ENCODE measurements around the gene FAM174B.

FAM174B gene

DNA sequence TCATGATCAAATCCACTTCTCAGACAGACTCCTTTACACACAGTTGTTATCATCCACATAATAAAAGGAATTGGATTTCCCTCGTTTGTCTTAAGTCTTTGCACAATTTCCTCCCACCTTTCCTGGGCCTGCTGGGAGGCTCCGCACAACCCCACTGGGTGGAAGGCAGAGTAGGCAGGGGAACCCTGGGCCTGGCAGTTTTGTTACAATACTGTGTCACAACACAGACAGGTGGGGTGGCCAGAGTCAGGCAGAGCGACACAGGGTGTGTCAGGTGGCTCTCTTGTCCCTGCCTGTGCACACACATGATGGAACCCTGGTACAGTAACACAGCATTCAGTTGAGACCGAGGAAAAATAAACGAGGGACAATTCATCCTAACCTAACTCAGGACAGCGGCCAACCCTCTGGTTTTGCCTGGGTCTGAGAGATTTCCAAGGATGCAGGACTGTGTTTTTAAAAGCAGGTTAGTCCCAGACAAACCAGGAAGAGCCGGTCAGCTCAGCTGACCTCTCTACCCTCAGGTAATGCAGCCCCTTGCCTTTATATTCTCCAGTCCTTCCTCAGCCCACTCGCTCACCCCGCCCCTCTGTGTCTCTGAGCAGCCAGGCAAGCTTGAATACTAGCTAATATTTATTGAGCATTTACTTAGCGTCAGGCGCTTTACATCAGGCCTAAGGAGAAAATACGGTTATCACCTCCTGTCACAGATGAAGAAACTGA lies 8.8 kb upstream of the FAM174B start:
- FAIRE-seq (no peak), DNase-seq (ENCODE audit: low spot score) (no peak)

DNA sequence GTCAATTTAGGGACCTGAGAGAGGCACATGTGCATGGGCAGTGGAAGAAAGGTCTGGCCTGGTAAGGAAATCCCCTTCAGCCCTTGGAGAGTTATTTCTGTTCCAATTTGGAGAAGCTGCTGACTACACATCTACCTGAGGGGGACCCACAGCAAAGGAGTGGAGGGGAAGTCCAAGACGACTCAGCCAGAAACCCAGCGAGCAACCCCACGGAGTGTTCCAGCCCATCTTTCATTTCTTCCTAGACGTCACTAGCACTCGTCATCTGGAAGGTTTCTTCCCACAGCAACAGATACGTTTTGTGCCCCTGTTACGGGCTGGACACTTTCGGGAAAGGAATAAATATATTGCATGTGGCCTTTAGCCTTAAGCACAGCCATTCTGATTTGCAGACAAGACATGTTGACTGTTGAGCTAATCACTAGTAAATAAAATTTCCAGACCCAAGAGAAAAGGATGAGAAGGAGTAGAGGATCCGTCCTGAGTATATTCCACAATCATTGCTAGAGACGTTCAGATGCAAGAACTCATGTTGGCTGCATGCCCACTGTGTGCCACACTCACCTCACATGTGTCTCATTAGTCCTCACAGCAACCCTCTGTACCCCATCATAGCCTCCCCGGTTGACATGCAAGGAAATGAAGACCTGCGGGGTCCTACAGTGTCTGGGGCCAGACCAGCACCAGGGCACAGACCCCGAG lies 7.8 kb upstream of the FAM174B start:
- no peak for DNase-seq (ENCODE audit: low spot score)
- no peak for FAIRE-seq

DNA sequence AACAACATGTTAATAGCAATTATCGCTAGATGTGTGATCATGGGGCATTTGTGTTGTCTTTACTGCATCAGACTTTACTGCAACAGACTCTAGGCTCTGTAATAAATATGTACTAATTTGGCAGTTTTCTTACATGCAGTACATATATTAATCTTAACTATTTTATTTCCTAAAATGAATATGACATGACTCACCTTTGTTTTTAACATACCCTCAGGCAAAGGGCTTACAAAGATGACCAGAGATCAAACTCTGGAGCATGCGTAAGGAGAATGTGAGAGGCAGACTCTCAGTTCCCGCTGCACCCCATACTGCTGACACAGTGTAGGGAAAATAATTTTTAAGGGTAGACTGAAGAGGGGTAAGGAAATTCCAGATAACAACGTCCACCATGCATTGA lies 7.2 kb upstream of the FAM174B start:
- FAIRE-seq (no peak), DNase-seq (ENCODE audit: low spot score) (no peak)

DNA sequence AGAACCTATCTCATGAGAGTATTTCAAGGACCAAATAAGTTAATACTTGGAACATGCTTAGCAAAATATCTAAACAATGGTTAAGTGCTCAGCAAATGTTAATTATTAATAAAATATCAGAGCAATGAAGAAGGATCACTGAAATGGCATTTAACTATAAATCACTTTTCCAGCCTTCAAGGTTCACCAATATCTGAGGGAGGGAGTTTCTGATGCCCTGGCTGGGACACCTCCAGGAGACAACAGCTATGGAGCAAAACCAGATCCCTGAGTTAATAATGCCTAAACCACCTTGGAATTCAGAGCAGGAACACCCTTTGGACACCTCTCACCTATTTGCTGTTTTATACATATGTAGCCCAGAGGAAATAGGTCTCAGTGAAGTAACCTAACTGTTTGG lies 6.4 kb upstream of the FAM174B start:
- no peak for FAIRE-seq
- no peak for DNase-seq (ENCODE audit: low spot score)

DNA sequence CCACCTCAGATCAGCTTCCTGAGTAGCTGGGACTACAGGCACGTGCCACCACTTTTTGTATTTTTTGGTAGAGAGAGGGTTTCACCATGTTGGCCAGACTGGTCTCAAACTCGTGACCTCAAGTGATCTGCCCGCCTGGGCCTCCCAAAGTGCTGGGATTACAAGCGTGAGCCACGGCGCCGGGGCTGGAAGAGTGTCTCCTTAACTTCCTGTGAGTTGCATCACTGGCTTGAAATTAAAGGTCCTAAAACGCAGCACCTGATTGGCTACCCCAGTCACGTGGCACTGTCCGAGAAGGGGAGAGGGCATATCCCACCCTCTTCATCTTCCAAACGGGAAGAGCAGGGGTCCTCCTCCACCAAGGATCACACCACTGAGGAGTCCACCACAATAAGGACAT lies 5.5 kb upstream of the FAM174B start:
- FAIRE-seq (no peak), DNase-seq (ENCODE audit: low spot score) (no peak)

DNA sequence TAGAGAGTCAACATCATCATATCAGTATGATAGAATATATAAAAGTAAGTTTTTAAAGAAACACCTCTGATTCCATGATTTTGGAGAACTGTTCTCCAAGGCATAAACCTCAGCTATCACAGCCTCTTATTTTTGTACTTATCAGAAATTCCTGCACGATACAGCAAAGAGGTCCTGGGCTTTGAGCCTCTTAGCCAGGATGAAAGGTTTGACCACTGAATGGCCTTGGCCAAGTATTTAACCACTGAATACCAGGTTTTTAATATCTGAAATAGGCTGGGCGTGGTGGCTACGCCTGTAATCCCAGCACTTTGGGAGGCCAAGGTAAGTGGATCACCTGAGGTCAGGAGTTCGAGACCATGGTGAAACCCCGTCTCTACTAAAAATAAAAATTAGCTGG lies 1.9 kb upstream of the FAM174B start:
- DNase-seq (ENCODE audit: low spot score) (no peak), FAIRE-seq (no peak)

DNA sequence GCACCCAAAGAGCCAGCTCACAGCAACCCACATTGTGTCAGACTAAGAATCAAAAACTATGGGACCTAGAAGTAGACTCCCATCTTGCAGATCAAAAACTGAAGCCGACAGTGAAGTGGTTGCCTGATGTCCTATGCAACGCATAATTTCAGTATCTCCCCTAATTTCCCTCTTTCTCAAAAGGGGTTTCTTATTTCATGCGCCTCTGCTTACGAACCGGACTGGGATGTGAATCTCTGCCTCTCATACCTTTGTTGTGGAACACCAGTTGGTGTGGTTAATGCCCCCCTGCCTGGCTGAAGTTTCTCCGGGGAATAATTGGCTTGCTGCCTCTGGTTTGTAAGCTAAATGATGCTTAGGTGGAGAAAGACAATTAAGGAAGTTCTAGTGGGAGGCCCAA lies 514 bp upstream of the FAM174B start:
- FAIRE-seq, result no peak
- DNase-seq (ENCODE audit: low spot score), result no peak

DNA sequence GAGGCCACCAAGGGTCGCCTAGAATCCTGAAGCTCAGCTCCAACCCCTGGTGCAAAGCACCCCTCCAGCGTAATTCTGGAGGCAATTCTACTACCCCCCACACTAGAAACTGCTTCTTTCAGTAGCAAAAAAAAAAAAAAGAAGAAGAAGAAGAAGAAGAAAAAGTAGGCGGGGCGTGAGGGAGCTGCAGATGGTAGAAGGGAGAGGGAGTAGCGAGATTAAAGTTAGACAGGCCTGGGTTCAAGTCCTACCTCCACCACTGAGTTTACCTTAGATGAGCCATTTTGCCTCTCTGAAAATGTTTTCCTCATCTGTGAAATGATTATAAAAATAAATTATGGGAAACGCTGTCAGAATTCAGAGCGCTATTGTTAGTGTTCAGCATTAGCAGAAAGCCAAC lies 913 bp downstream of the FAM174B start:
- FAIRE-seq, result no peak
- DNase-seq (ENCODE audit: low spot score), result no peak

DNA sequence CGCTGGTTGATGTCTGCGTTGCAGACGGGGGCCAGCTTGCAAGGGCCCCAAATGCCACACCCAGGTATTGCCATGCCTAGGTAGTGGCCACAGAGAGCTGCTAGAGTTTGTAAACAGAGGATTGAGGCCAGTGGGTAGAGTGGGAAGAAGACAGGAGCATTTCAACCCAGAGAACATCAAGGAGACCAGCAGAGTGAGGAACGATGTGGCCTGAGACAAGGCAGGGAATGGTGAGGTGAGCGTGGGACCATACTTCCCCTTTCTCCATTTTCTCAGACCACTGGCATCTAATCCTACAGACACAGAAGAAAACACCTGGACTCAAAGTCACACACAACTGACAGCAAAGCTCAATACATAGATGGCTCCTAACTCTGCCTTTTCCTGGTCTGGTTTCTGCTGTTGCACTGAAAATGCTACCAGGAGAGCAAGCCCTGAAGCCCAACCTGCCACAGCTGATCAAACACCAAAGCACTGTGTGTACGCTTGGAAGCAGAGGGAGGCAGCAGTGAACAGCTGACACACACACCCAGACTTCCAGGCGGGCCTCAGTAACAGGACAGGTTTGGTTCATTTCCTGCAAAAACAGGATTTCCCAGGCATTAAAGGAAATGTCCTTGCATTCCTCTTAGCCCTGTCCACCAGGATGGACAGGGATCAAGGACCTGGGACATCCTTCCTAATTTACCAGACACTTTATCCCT lies 1.6 kb downstream of the FAM174B start:
- DNase-seq (ENCODE audit: low spot score) (no peak), FAIRE-seq (no peak)

DNA sequence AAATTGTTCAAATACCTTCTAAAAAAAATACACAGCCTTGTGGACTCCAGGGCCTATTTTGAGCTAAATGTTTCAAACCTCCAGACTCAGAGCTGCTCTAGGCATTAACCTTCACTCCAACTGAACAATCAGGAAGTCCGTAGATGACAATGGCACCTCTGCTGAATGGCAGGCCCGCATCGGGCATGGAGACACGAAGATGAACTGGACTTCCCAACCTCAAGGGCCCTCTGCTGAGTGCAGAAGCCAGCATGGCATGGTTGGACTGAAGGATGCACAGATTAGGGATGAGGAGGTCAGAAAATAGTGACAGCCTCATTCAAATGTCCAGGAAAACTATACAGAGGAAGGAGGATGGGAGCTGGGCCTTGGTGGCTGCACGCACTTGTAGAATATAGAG lies 2.2 kb downstream of the FAM174B start:
- FAIRE-seq (no peak), DNase-seq (ENCODE audit: low spot score) (no peak)

DNA sequence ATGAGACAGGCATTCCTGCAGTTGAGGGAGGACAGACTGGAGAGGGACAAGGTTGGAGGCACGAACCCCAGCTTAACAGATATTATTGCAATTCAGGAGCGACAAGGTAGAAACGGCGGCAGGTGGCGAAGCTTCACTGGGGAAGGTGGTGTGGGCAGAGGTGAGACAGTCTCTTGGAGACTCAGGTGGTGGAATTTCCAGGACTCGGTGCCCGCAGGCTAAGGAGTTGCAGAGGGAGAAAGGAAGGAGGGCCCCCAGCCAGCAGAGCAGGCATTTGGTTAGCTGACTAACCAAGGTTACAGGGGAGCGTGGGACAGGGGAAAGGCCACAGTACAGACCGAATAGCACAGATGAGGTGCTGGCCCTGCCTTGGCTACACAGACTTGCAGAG lies 3.0 kb downstream of the FAM174B start:
- FAIRE-seq (no peak), DNase-seq (ENCODE audit: low spot score) (no peak)

DNA sequence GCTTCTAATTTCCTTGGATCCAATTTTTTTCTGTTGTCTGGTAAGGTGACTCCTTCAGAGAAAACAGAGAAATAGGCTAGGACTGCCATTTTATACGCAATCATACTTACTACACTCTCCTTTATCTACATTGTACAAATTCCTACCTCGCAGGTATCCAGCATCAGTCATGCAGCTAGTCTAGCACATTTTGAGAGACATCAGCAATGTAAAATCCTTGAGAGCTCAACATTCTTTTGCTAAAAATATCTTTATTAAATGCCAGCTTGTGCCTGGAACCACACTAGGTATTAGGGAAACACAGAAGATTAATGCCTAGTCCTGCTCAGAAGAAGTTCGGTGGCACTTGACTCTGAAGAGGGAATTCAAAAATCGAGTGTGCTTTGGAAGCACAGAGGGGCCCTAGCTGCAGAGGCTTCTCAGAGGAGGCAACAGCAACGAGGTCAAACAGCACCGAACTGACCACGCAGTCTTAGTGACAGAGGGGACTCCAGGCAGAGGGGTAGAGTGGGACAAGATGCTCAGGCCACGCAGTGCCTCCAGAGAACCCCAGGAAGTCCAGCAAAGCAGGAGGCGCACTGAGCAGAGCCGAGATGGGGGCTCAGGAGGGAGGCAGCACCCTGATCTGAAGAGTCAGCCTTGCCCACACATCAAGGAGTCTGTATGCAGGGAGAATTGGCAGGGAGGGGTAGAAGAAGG lies 3.5 kb downstream of the FAM174B start:
- no peak for FAIRE-seq
- DNase-seq (ENCODE audit: low spot score), result no peak

DNA sequence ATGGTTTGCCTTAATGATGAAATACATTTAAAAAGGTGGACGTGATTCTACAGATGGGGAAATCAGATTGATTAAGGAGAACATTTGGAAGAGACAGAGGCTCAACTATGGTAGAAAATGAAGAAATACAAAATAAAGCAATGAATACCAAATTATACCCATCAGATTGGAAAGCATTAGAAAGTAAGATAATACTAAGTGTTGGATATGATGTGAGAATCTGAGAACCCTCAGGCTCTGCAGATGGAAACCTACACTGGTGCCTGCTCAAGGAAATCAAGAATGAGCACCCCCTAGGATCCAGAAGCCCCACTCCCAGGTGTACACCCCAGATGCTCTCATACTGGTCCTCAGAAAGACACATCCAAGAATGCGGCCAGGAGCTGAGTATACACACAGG lies 4.6 kb downstream of the FAM174B start:
- no peak for DNase-seq (ENCODE audit: low spot score)
- no peak for FAIRE-seq

DNA sequence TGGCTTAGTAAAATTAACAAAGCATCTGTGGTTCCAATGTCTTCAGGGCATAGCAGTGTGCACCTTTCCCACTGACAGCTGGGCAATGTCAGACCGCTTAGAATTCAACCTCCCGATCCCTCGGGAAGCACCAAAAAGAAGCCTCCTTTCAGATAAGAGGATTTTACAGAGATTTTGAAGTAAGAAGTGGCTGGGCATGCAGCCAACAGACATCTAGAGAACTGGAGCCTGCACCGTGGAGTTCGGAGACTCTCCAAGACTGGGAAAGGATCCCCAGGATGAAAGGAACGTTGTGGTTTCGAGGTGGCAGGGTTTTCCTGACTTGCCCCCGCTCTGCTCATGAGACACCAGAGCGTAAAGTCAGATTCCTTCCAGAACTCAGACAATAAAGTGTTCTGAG lies 5.3 kb downstream of the FAM174B start:
- DNase-seq (ENCODE audit: low spot score) (no peak), FAIRE-seq (no peak)

DNA sequence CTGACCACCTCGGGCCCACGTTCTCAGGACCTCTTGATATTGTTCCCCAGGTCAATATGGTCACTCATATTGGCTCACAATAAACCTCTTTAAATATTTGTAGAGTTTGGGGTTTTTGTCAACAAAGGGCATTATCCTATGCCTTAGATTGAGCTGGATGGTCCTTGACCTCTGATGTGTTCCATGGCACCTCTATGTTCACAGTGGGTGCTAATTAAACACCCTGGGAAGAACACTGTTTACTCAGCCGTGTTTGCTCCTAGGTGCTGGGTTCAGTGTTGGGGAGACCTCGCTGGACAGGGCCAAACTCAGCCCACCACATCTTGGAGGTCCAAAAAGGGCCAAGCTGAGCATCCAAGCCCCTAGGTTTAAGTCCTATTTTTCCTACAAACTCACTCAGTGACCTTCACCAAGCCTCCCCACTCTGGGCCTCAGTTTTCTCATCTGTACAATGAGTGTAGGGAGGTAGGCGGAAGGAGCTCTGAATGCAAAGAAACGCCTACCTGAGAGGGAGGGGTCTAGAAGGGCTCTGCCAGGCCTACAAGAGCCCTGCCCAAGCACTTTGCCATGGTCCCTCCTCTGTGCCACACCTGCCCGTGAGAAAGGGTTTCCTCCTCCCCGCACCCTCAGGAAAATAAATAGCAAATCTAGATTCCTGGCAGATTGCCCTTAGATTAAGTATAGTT lies 7.2 kb downstream of the FAM174B start:
- DNase-seq (ENCODE audit: low spot score) (no peak), FAIRE-seq (no peak)

DNA sequence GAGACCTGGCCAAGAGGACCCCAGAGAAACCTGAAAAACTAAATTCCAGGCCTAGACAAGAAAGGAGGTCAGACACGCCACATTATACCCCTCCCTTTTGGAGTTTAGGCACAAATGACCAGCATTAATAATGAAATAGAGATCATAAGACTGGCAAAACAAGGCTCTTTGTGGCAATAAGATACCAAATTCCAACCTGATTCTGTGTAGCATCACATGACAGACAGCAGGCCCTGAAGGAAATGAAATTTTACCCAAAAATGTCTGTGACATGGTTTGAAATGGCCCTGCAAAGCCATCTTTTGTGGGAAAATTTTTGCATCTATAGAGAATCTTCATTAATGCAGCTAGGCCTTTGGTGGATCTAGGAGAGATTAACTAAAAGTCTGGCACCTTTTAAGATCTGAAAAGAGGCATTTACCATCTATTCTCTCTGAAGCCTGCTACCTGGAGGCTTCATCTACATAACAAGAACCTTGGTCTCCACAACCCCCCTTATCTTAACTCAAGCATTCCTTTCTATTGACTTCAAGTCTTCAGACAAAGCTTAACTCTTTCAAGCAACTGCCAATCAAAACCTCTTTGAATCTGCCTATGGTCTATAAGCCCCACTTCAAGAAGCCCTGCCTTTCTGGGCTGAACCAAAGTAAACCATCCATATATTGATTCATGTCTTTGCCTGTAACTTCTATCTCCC lies 8.0 kb downstream of the FAM174B start:
- FAIRE-seq (no peak), DNase-seq (ENCODE audit: low spot score) (no peak)

DNA sequence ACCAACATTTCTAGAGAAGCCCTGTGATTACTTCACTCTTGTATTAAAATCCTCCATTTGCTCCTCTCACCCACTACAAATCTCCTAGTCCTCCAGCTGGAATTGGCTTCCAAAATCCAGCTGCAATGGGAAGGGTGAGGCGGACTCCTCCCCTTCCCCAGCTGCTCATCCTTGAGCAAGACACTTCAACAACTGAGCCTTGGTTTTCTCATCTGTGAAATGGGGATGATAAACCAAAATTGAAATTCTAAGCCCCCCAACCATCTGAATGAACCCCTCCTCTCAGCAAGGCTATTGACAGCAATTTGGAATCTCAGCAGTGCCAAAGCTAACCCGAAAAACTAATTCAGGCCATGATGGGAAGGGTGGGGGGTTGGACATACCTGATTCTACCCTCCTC lies 9.4 kb downstream of the FAM174B start:
- no peak for DNase-seq (ENCODE audit: low spot score)

DNA sequence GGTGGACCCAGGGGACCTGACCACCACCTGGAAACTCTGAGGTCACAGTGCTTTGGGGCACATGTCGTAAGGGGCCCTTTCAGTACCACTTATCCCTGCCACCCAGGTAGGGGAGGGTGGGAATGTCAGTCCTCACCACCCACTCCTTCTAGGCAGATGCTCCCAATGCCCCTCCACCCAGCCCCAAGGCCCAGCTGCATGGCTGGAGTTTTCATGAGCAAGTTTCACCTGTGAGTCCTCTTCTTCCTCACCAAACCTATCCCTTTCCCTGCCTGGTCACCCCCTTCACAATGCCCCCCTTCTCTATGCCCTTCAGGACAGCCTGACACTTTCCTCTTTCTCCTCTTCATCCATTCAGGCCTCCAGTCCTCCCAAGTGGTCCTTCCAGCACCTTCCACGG lies 9.8 kb downstream of the FAM174B start:
- DNase-seq (ENCODE audit: low spot score), result no peak
- no peak for FAIRE-seq

More for the DNA sequence above, 9.4 kb downstream of the FAM174B start:
- FAIRE-seq, result no peak

DNA sequence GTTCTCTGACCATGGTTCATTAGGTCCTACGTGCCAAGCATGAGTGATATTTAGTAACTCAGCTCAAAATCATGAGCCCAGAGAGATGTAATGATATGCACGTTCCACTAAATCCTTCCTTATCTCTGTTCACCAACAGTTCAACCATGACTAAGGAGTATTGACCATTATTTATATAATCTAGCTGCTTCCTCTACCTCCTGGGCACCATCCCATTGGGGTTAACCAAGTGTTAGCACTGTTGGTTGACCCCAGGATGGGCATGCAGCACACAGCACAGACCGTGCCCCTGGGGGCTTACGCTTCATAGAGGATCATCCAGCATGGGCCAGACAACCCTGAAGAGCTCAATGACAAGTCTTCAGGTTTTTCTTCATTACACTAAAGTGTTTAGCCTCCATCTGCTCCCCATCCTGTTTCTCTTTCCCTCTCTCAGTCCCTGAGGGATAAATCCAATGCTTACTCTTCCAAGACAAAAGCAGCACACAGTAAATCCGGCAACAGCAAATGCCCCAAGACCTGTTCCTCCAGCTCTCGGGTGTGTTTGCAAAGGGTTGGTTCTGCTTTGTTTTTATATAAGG lies 10.4 kb downstream of the FAM174B start:
- DNase-seq (ENCODE audit: low spot score) (no peak), FAIRE-seq (no peak)

Data from urothelium cell line (cell line).